Measurements from ENCODE around the gene CIC.

The CIC gene

DNA sequence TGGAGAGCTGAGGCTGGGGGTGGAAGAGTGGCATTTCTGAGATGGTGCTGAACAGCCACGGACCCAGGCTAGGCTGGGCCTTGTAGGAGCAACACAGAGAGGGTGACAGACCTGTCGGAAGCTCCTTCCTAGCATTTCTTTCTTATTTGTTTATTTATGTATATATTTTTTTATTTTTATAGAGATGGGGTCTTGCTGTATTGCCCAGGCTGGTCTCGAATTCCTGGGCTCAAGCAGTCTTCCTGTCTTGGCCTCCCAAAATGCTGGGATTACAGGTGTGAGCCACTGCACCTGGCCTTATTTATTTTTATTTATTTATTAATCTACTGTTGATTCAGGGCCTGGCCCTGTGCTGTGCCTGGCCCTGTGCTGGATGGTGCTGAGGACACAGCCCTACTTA, 6.5 kb downstream of the CIC start:
- no peak for TF ChIP-seq TAF1 (IDR thresholded peaks at IDR 0.05; ENCODE audit: borderline replicate concordance, insufficient read depth, low read length)
- TF ChIP-seq FOXP2 (optimal IDR thresholded peaks at IDR 0.05; ENCODE audit: borderline replicate concordance, extremely low read depth, extremely low read length, insufficient read depth): no peak
- no peak for TF ChIP-seq POLR2AphosphoS5 (IDR thresholded peaks at IDR 0.05; ENCODE audit: low read depth, low read length)
- no peak for TF ChIP-seq REST (IDR thresholded peaks at IDR 0.05; ENCODE audit: insufficient read depth in 1 of 2, low read depth in 2 of 2, low read length in 2 of 2)
- no peak for TF ChIP-seq SIN3A (IDR thresholded peaks at IDR 0.05; ENCODE audit: borderline replicate concordance, insufficient read depth, low read length)

DNA sequence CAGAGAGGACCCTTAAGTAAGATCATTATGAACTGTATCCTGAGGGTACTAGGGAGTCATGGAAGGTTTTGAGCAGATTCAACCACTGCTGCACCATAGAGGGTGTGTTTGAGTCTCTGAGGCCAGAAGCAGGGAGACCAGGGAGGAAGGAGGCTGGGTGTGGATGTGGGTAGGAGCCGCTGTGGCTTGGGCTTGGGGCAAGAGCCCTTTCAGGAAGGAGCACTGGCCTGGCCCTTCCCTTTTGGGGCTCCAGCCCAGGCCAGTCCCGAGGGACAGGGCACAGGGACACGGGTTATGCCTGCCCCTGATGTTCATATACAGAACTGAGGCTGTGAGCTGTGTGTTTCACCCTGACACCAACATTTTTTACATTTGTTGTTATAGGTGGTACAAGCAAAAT, 7.2 kb downstream of the CIC start:
- TF ChIP-seq REST (IDR thresholded peaks at IDR 0.05; ENCODE audit: insufficient read depth in 1 of 2, low read depth in 2 of 2, low read length in 2 of 2) (no peak), FOXP2 (optimal IDR thresholded peaks at IDR 0.05; ENCODE audit: borderline replicate concordance, extremely low read depth, extremely low read length, insufficient read depth) (no peak), POLR2AphosphoS5 (IDR thresholded peaks at IDR 0.05; ENCODE audit: low read depth, low read length) (no peak), TAF1 (IDR thresholded peaks at IDR 0.05; ENCODE audit: borderline replicate concordance, insufficient read depth, low read length) (no peak), SIN3A (IDR thresholded peaks at IDR 0.05; ENCODE audit: borderline replicate concordance, insufficient read depth, low read length) (no peak)

DNA sequence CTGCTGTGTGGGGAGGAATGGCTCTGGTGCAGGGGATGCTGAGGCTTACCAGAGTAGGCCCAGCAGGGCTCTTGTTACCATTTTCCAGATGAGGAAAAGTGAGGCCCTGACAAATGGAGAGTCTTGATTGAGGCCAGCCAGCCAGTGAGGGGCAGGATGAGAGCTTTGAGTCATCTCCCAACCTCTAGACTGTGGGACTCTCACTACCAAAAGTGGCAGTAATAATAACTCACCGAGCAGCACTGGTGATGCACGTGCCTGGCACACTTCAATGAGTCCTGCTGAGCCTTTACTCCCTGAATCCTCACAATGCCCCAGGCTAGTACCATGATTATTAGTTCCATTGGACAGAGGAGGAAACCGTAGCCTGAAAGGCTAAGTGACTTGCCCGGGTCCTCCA, 7.8 kb downstream of the CIC start:
- TF ChIP-seq SIN3A (IDR thresholded peaks at IDR 0.05; ENCODE audit: borderline replicate concordance, insufficient read depth, low read length) (no peak), POLR2AphosphoS5 (IDR thresholded peaks at IDR 0.05; ENCODE audit: low read depth, low read length) (0 out of 2 replicates have a peak, but pooled peaks have one; percentile 19)

DNA sequence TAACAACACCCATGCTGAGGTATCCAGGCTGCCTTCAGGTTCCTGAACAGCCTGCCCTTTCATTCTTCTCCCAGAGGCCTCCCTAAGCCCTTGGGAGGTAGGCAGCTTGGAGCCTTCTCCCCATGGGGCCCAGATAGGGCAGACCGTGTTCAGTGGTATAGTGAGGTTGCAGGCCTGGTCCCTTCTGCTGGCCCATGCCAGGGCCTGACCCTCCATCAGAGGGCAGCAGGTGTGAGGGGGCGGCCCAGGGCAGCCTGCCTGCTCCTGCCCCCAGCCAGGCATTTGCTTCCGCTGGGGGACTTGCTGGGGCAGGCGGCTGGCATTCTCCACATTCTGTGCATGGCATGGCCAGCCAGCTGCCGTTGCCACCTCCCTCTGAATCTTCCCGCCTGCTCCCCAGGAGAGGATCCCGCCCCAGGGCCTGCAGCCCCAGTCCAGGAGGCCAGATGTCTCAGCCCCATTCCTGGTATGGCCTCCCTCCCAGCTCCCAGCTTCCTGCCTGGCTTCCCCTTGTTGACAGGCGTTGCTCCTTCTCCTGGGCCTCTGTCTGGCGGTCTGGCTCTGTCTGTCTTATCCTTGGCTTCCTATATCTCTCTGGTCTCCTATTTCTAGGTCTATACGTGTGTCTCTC, 8.9 kb downstream of the CIC start:
- peak; percentile 74; the same call in 1 of the 2 replicates for TF ChIP-seq SIN3A (IDR thresholded peaks at IDR 0.05; ENCODE audit: borderline replicate concordance, insufficient read depth, low read length)
- no peak; the same call in 1 of the 2 replicates for TF ChIP-seq POLR2AphosphoS5 (IDR thresholded peaks at IDR 0.05; ENCODE audit: low read depth, low read length)
- no peak for TF ChIP-seq FOXP2 (optimal IDR thresholded peaks at IDR 0.05; ENCODE audit: borderline replicate concordance, extremely low read depth, extremely low read length, insufficient read depth)
- TF ChIP-seq REST (IDR thresholded peaks at IDR 0.05; ENCODE audit: insufficient read depth in 1 of 2, low read depth in 2 of 2, low read length in 2 of 2): no peak
- no peak for TF ChIP-seq TAF1 (IDR thresholded peaks at IDR 0.05; ENCODE audit: borderline replicate concordance, insufficient read depth, low read length)

DNA sequence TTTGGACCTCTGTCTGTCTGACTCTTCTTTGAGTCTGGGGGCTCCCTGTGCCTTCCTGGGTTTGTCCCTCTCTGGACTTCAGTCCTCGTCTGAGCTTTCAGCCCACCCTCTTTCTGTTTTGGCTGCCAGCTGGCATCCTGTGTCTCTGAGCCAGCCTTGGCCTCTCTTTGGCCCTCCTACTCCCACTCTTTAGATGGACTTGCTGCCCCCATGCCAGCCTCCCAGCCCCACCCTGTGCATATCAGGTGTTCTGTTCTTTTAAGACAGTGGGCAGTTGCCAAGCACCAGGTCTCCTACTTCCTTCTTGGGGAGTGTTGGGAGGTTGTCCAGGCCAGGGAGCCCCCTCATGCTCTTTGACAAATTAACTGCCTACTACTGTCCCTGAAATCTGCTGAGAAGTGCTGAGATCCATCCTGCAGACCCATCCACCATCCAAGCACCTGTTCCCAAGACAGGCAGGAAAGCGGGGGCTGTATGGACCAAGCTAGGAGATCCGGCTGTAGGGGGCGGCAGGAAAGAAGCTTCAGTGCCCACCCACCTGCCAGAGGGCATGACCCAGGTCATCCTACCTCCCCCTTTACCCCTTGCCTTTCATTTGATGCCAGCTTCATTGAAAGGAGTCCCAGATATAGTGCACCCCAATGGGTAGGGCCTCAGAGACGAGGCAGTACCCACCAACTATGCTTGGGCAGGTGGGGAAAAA, 9.6 kb downstream of the CIC start:
- TF ChIP-seq TAF1 (IDR thresholded peaks at IDR 0.05; ENCODE audit: borderline replicate concordance, insufficient read depth, low read length) (0 out of 2 replicates have a peak, but pooled peaks have one; percentile 20), POLR2AphosphoS5 (IDR thresholded peaks at IDR 0.05; ENCODE audit: low read depth, low read length) (no peak), REST (IDR thresholded peaks at IDR 0.05; ENCODE audit: insufficient read depth in 1 of 2, low read depth in 2 of 2, low read length in 2 of 2) (no peak), SIN3A (IDR thresholded peaks at IDR 0.05; ENCODE audit: borderline replicate concordance, insufficient read depth, low read length) (no peak), FOXP2 (optimal IDR thresholded peaks at IDR 0.05; ENCODE audit: borderline replicate concordance, extremely low read depth, extremely low read length, insufficient read depth) (no peak)
